Stomach (tissue), 9 donors: ENCODE results near the gene RHOH. TPM values are rescaled to one million over a fixed set of nuclear protein-coding genes. Genes with fewer than 3 reads are reported as not detected.

Source experiments
- DNase-seq, 2 donors: peaks; one replicate each; pipeline versions ENCODE4 v3.0.0 to v3.0.0-alpha.2; 2013 to 2019
- H3K27ac ChIP-seq, 5 donors: fragments of 200-600 bp in 4 of 5; sonication (generic) in 4 of 5; one replicate each; pipeline ENCODE4 v1.5.1; 2013 to 2019; ENCODE audit warnings: mild to moderate bottlenecking in 1 of 5, moderate library complexity in 1 of 5
- H3K27me3 ChIP-seq, 3 donors: fragments of 200-600 bp; sonication (generic); one replicate each; pipeline ENCODE4 v1.5.1; 2017 to 2019; ENCODE audit warnings: mixed run types in 1 of 3
- H3K36me3 ChIP-seq, 4 donors: fragments of 200-600 bp; sonication (generic); 1 replicate in 3 of 4; 2 replicates in 1 of 4; pipeline ENCODE4 v1.5.1; 2016 to 2019
- H3K4me1 ChIP-seq, 4 donors: fragments of 200-600 bp; sonication (generic); one replicate each; pipeline ENCODE4 v1.5.1; 2016 to 2019
- H3K4me3 ChIP-seq, 4 donors: fragments of 200-600 bp; sonication (generic) in 3 of 4; one replicate each; pipeline ENCODE4 v1.5.1; 2016 to 2019; ENCODE audit warnings: mild to moderate bottlenecking in 1 of 4
- H3K9me3 ChIP-seq, 4 donors: fragments of 200-600 bp; sonication (generic); one replicate each; pipeline ENCODE4 v1.5.1; 2016 to 2019
- CTCF ChIP-seq, 7 experiments: fragments of 450-650 bp in 4 of 7; fragments of 200-600 bp in 3 of 7; sonication (generic) in 3 of 7; IDR thresholded peaks; one replicate each; pipeline ENCODE4 v1.5.1; 2016 to 2019; ENCODE audit warnings: antibody characterized with exemption in 7 of 7, control low read depth in 2 of 7, mild to moderate bottlenecking in 1 of 7
- EP300 ChIP-seq: sonication (generic); formaldehyde crosslinking; IDR thresholded peaks from one replicate; pipeline ENCODE4 v1.6.1; 2017; ENCODE audit warnings: antibody characterized with exemption
- POLR2A ChIP-seq, 4 donors: fragments of 450-650 bp; IDR thresholded peaks; one replicate each; pipeline ENCODE4 v1.6.1; 2016; ENCODE audit warnings: antibody characterized with exemption in 4 of 4, control low read depth in 2 of 4, mild to moderate bottlenecking in 1 of 4, moderate library complexity in 1 of 4
- POLR2AphosphoS5 ChIP-seq, 3 donors: sonication (generic); formaldehyde crosslinking; IDR thresholded peaks; one replicate each; pipeline ENCODE4 v1.6.1; 2016; ENCODE audit warnings: antibody characterized with exemption in 3 of 3
- WGBS, 5 donors: extraction: QIAGEN DNeasy Blood & Tissue Kit in 3 of 5; methylation state at CpG; one replicate each; pipeline versions ENCODE4 v1.1.5 to v1.1.7; 2013 to 2018; 5-methylcytosine and 5-hydroxymethylcytosine counted together
- intact Hi-C: fragments of 100-400 bp; cut with DNase I; formaldehyde crosslinking; loops from one replicate; pipeline ENCODE4 v1.15.1; 2023; ENCODE audit warnings: low total_unique reads
- polyA plus RNA-seq, 3 donors: library from polyadenylated mRNA; stranded (reverse); fragments of 200-250 nt; gene quantifications; one replicate each; pipeline ENCODE4 v1.2.3, GENCODE V29; 2013
- total RNA-seq, 5 donors: library from RNA; depleted of rRNA; stranded (reverse); fragments of >200 nt; gene quantifications; one replicate each; pipeline versions ENCODE4 v1.1.0 to v1.2.3, GENCODE V29; 2014 to 2016
- donor health status: healthy with polysubstance abuse.
- donor health status: Bipolar disorder and iron deficiency.
- donor health status: healthy.

Gene RHOH
- total and polyA plus RNA-seq, 8 donors = 1.3 to 7.5 (median 4.0) TPM

GRCh38 chr4:40244606-40245005 lies 47.8 kb downstream of the RHOH start:
- no peak for TF ChIP-seq EP300
- no peak for TF ChIP-seq POLR2AphosphoS5 (IDR thresholded peaks at IDR 0.05)
- no peak for TF ChIP-seq CTCF (IDR thresholded peaks at IDR 0.05)
- no peak for TF ChIP-seq POLR2A (IDR thresholded peaks at IDR 0.05)
- no peaks in the 10 kb centered on the region for H3K9me3 ChIP-seq
- DNase-seq = no peak
- H3K27me3 ChIP-seq = no peaks in the 10 kb centered on the region
- H3K4me3 ChIP-seq = no peak overlapping the region
- intact Hi-C loops = no loop called here
- WGBS, 5 donors = 35 to 68% (median 47%) methylated on average over 2 of the region's 2 CpGs
- peaks cover 3 to 53% (median 12%) of the 10 kb centered on the region in 4 donors for H3K4me1 ChIP-seq
- peaks cover 0 to 9% (median 3%) of the 10 kb centered on the region in 4 donors for H3K36me3 ChIP-seq
- H3K27ac ChIP-seq = peak overlapping the region in 4 of 5 donors; percentile 71 to 81 (median 80)

- Histone ChIP-seq H3K36me3 (peaks cover 0 to 9% (median 3%) of the 10 kb centered on the region in 4 donors), H3K27me3 (no peaks in the 10 kb centered on the region), H3K4me3 (no peak overlapping the region), H3K27ac (peak overlapping the region; percentile 71 to 85 (median 80)), H3K4me1 (peaks cover 3 to 44% (median 10%) of the 10 kb centered on the region in 4 donors), H3K9me3 (no peaks in the 10 kb centered on the region)
- peak in 1 of 2 donors; percentile 79 for DNase-seq
- intact Hi-C loops = no loop called here
- 29 to 46% (median 35%) methylated on average over 3 of the region's 3 CpGs for WGBS, 5 donors
- TF ChIP-seq POLR2AphosphoS5 (IDR thresholded peaks at IDR 0.05) = peak in 1 of 3 donors; percentile 69
- no peak for TF ChIP-seq EP300
Observed at GRCh38 chr4:40245550-40245949, 48.7 kb downstream of the RHOH start.

GRCh38 chr4:40246011-40246900 lies 49.4 kb downstream of the RHOH start:
- intact Hi-C loops = no loop called here
- 38 to 57% (median 42%) methylated on average over 9 of the region's 9 CpGs for WGBS, 5 donors
- Histone ChIP-seq H3K27me3 (no peaks in the 10 kb centered on the region), H3K27ac (peak overlapping the region; percentile 71 to 85 (median 80)), H3K4me3 (no peak overlapping the region), H3K36me3 (peaks cover 0 to 9% (median 3%) of the 10 kb centered on the region in 4 donors), H3K4me1 (peaks cover 3 to 43% (median 10%) of the 10 kb centered on the region in 4 donors), H3K9me3 (no peaks in the 10 kb centered on the region)
- peak in 1 of 2 donors; percentile 53 for DNase-seq
- peak in 1 of 7 experiments; percentile 32 for TF ChIP-seq CTCF (IDR thresholded peaks at IDR 0.05)
- TF ChIP-seq EP300 = no peak

GRCh38 chr4:40246938-40247337 lies 50.1 kb downstream of the RHOH start:
- DNase-seq = no peak
- H3K27ac ChIP-seq = peak overlapping the region in 4 of 5 donors; percentile 57 to 81 (median 80)

More at GRCh38 chr4:40246938-40247337, 50.1 kb downstream of the RHOH start:
- peaks cover 3 to 42% (median 10%) of the 10 kb centered on the region in 4 donors for H3K4me1 ChIP-seq
- H3K36me3 ChIP-seq = peaks cover 0 to 9% (median 3%) of the 10 kb centered on the region in 4 donors
- H3K9me3 ChIP-seq = no peaks in the 10 kb centered on the region
- intact Hi-C loops = no loop called here
- 69 to 81% (median 70%) methylated on average over 2 of the region's 2 CpGs for WGBS, 5 donors
- TF ChIP-seq EP300 (no peak), POLR2A (IDR thresholded peaks at IDR 0.05) (no peak), POLR2AphosphoS5 (IDR thresholded peaks at IDR 0.05) (no peak), CTCF (IDR thresholded peaks at IDR 0.05) (no peak)
- H3K4me3 ChIP-seq = no peak overlapping the region
- no peaks in the 10 kb centered on the region for H3K27me3 ChIP-seq
